Measurements from ENCODE around the gene DEFB118. TPM values are rescaled to one million over a fixed set of nuclear protein-coding genes. Genes with fewer than 3 reads are reported as not detected.

The DEFB118 gene
- total RNA-seq, 2 experiments from 2014 or later = not detected

GRCh38 chr20:31410011-31410410 is 41.6 kb downstream of the DEFB118 start:
- Mint-ChIP-seq H3K4me3 (no peak overlapping the region), H3K27me3 (ENCODE audit: low read depth) (no peaks in the 10 kb centered on the region), H3K9me3 (ENCODE audit: insufficient read depth) (no peaks in the 10 kb centered on the region), H3K36me3 (ENCODE audit: low read depth) (no peaks in the 10 kb centered on the region), H3K4me1 (ENCODE audit: low read depth) (no peaks in the 10 kb centered on the region), H3K27ac (no peak overlapping the region)
- CTCF ChIA-PET = no interaction called here
- no peak for DNase-seq
- ATAC-seq = no peak
- POLR2A ChIA-PET = no interaction called here

GRCh38 chr20:31414381-31414780 is 46.0 kb downstream of the DEFB118 start:
- ChIA-PET POLR2A (no interaction called here), CTCF (interaction anchor here (1.0 kb wide), 1 partner anchor 88 kb away, joined by 3 read pairs; no protein-coding TSS in a partner anchor)
- Mint-ChIP-seq H3K36me3 (ENCODE audit: low read depth) (no peaks in the 10 kb centered on the region), H3K4me3 (no peak overlapping the region), H3K4me1 (ENCODE audit: low read depth) (no peaks in the 10 kb centered on the region), H3K27me3 (ENCODE audit: low read depth) (no peaks in the 10 kb centered on the region), H3K27ac (no peak overlapping the region), H3K9me3 (ENCODE audit: insufficient read depth) (no peaks in the 10 kb centered on the region)
- ATAC-seq (no peak), DNase-seq (no peak)

GRCh38 chr20:31415653-31416052 is 47.3 kb downstream of the DEFB118 start:
- Mint-ChIP-seq H3K4me1 (ENCODE audit: low read depth) (no peaks in the 10 kb centered on the region), H3K36me3 (ENCODE audit: low read depth) (no peaks in the 10 kb centered on the region), H3K27ac (no peak overlapping the region), H3K4me3 (no peak overlapping the region), H3K27me3 (ENCODE audit: low read depth) (no peaks in the 10 kb centered on the region), H3K9me3 (ENCODE audit: insufficient read depth) (no peaks in the 10 kb centered on the region)
- ChIA-PET CTCF (no interaction called here), POLR2A (no interaction called here)
- ATAC-seq = no peak
- DNase-seq = no peak

- no peak overlapping the region for H3K4me3 Mint-ChIP-seq
- H3K9me3 Mint-ChIP-seq (ENCODE audit: insufficient read depth) = no peaks in the 10 kb centered on the region
- ATAC-seq = no peak
- no peaks in the 10 kb centered on the region for H3K36me3 Mint-ChIP-seq (ENCODE audit: low read depth)
- CTCF ChIA-PET = no interaction called here
- peaks cover 4% of the 10 kb centered on the region for H3K27me3 Mint-ChIP-seq (ENCODE audit: low read depth)
- DNase-seq = no peak
- POLR2A ChIA-PET = no interaction called here
- H3K4me1 Mint-ChIP-seq (ENCODE audit: low read depth) = no peaks in the 10 kb centered on the region
- H3K27ac Mint-ChIP-seq = no peak overlapping the region
Measured at GRCh38 chr20:31418307-31418706, 49.9 kb downstream of the DEFB118 start.

Other genes with a start within 250 kb of the DEFB118 start
- gene DEFB115, start 110.9 kb upstream of the DEFB118 start, total RNA-seq = not detected
- gene DEFB116, start 60.0 kb upstream of the DEFB118 start, total RNA-seq = not detected
- not detected for gene DEFB119, start 22.0 kb downstream of the DEFB118 start, total RNA-seq
- not detected for gene DEFB121, start 37.6 kb downstream of the DEFB118 start, total RNA-seq
- gene DEFB123, start 72.0 kb downstream of the DEFB118 start, total RNA-seq = not detected
- gene DEFB124, start 106.5 kb downstream of the DEFB118 start, total RNA-seq = not detected
- gene REM1, start 106.7 kb downstream of the DEFB118 start, total RNA-seq = not detected
- gene HM13, start 145.8 kb downstream of the DEFB118 start, total RNA-seq = 100 to 1,000 TPM; 117 to 127 TPM
- under 1 TPM; 0.42 to 0.50 TPM for gene ID1, start 236.7 kb downstream of the DEFB118 start, total RNA-seq